CD4-positive, CD25-positive, alpha-beta regulatory T cell (primary cell): Measurements from ENCODE around the gene SLC41A3. TPM values are rescaled to one million over a fixed set of nuclear protein-coding genes. Genes with fewer than 3 reads are reported as not detected.
"Not testable (repeated sequence)": the region's sequence is repeated elsewhere in the genome, so short reads cannot be mapped to it uniquely, and the experiment has no call there.

Experiments used
- ATAC-seq, 2 donors: fragments of 150-1000 bp; cut with Tn5 transposase; one replicate each; pipeline ENCODE4 v1.10.0; 2021; ENCODE audit warnings: low read depth in 2 of 2, moderate number of reproducible peaks in 2 of 2, moderate library complexity in 1 of 2
- DNase-seq, 3 donors: peaks; one replicate each; pipeline versions ENCODE4 v3.0.0 to v3.0.0-alpha.2; 2012 to 2022; ENCODE audit warnings: mixed read lengths in 1 of 3
- H3K27ac ChIP-seq: one replicate; pipeline ENCODE4 v1.7.0; 2013; ENCODE audit warnings: mild to moderate bottlenecking, low read length; ENCODE audit not compliant: insufficient read depth, poor library complexity, severe bottlenecking
- H3K27me3 ChIP-seq: one replicate; pipeline ENCODE4 v1.7.0; 2013; ENCODE audit warnings: low read length; ENCODE audit not compliant: control insufficient read depth, insufficient read depth
- H3K36me3 ChIP-seq: one replicate; pipeline ENCODE4 v1.7.0; 2013; ENCODE audit warnings: mild to moderate bottlenecking, low read length, moderate library complexity; ENCODE audit not compliant: control insufficient read depth, insufficient read depth
- H3K4me1 ChIP-seq: 2 replicates; pipeline ENCODE4 v1.7.0; 2013; ENCODE audit warnings: mild to moderate bottlenecking, low read length; ENCODE audit not compliant: insufficient read depth, control insufficient read depth, poor library complexity, severe bottlenecking
- H3K4me3 ChIP-seq: one replicate; pipeline ENCODE4 v1.7.0; 2013; ENCODE audit warnings: low read depth, mild to moderate bottlenecking, low read length, moderate library complexity
- H3K9me3 ChIP-seq, 2 experiments: 1 replicate in 1 of 2; 2 replicates in 1 of 2; pipeline ENCODE4 v1.7.0; 2013; ENCODE audit warnings: low read length in 2 of 2, mild to moderate bottlenecking in 1 of 2, moderate library complexity in 1 of 2; ENCODE audit not compliant: control insufficient read depth in 2 of 2
- H3K27ac Mint-ChIP-seq, 3 donors: one replicate each; pipeline ENCODE4 v1.8.0; 2020 to 2022; ENCODE audit warnings: mild to moderate bottlenecking in 3 of 3, mixed read lengths in 3 of 3, moderate library complexity in 2 of 3
- H3K27me3 Mint-ChIP-seq: one replicate; pipeline ENCODE4 v1.8.0; 2022; ENCODE audit warnings: mild to moderate bottlenecking, mixed read lengths
- H3K36me3 Mint-ChIP-seq: one replicate; pipeline ENCODE4 v1.8.0; 2020; ENCODE audit warnings: mixed read lengths
- H3K4me1 Mint-ChIP-seq, 4 donors: one replicate each; pipeline ENCODE4 v1.8.0; 2020 to 2022; ENCODE audit warnings: mixed read lengths in 4 of 4, mild to moderate bottlenecking in 1 of 4
- H3K4me3 Mint-ChIP-seq, 4 donors: one replicate each; pipeline ENCODE4 v1.8.0; 2020 to 2022; ENCODE audit warnings: mild to moderate bottlenecking in 4 of 4, mixed read lengths in 4 of 4, moderate library complexity in 3 of 4
- H3K9me3 Mint-ChIP-seq, 7 donors: one replicate each; pipeline ENCODE4 v1.8.0; 2020 to 2022; ENCODE audit warnings: mixed read lengths in 7 of 7, mild to moderate bottlenecking in 3 of 7, moderate library complexity in 2 of 7
- polyA plus RNA-seq, 4 donors: library from polyadenylated mRNA; unstranded; fragments of 300-500 nt; fragmentation: Illumina TruSeq; gene quantifications; one replicate each; pipeline ENCODE4 v1.2.3, GENCODE V29; 2021
- total RNA-seq: library from RNA; stranded (reverse); gene quantifications from one replicate; pipeline ENCODE4 v1.2.3, GENCODE V29; 2022

The SLC41A3 gene
- total and polyA plus RNA-seq, 5 donors from 2014 or later: 31.2 to 51.3 (median 40.3) TPM

DNA sequence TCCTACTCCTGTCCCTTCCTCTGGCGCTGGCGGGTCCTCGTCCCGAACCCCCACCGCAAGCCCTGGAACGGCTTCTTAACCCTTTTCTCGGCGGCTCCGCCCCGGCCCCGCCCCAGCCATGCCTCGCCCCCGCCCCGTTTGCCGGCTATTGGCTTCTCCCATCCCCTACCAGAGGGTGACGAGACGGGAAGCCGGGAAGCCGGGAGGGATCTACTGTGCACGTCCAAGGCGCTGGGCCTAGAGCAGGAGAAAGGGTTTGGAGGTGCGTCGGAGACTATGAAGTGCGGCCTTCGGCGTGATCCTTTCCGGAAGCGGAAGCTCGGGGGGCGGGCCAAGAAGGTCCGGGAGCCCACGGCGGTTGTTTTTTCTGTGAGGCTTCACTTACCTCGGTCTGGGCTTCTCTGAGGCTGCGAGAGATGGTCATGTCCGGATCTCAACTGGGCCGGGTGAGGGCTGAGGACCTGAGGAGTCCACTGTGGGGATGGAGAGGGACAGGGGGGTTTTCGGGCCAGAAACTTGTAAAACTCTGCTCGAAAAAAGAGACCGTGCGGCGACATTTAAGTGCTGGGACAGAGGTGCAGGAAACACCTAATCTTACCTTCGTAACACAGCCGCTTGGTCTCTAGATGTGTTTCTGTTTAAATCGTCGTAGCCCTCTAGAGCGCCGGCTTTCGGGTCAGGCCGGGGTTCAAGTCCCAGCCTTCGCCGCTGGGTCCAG lies 93.5 kb downstream of the SLC41A3 start:
- no peaks in the 10 kb centered on the region for H3K36me3 ChIP-seq
- peak overlapping the region in 2 of 3 donors; percentile 98 to 99 for H3K27ac Mint-ChIP-seq
- H3K4me3 ChIP-seq: peak overlapping the region; percentile 77
- H3K27ac ChIP-seq: peak overlapping the region; percentile 81
- peaks cover 0 to 25% (median 7%) of the 10 kb centered on the region in 4 donors for H3K4me1 Mint-ChIP-seq
- peaks cover 7% of the 10 kb centered on the region for H3K4me1 ChIP-seq
- H3K4me3 Mint-ChIP-seq: peak overlapping the region; percentile 57 to 99 (median 96)
- no peaks in the 10 kb centered on the region for H3K27me3 ChIP-seq
- ATAC-seq: peak; percentile 87 to 88
- peaks cover 5% of the 10 kb centered on the region for H3K27me3 Mint-ChIP-seq
- peaks cover 0 to 1% (median 0%) of the 10 kb centered on the region in 7 donors for H3K9me3 Mint-ChIP-seq
- H3K9me3 ChIP-seq: no peaks in the 10 kb centered on the region
- peak; percentile 20 to 81 (median 71) for DNase-seq
- peaks cover 3% of the 10 kb centered on the region for H3K36me3 Mint-ChIP-seq

GRCh38 chr3:125984951-125985350 lies 99.0 kb downstream of the SLC41A3 start:
- not testable (repeated sequence) for H3K27ac Mint-ChIP-seq, H3K4me3 Mint-ChIP-seq

DNA sequence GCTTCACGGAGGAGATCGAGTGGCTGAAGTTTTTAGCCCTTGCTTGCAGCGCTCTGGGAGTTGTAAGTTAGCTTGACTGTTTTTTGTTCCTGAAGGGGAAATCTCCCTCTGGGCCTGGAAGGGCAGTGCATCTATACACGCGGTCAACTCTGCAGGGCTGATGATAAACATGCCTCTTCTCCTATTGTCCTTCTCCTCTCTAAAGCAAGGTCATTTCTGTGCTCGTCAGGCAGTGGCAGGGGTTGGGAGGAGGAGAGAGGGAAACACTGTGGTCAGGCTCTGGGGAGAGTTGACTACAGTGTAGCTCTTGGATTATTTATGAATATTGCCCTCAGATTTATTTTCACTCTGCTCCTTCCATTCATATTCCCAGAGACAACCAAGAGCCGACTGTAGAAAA lies 106.8 kb downstream of the SLC41A3 start:
- not testable (repeated sequence) for H3K4me1 Mint-ChIP-seq, H3K27ac ChIP-seq, H3K9me3 ChIP-seq, H3K36me3 Mint-ChIP-seq, H3K9me3 Mint-ChIP-seq, DNase-seq, H3K4me3 ChIP-seq, H3K27me3 Mint-ChIP-seq, H3K27me3 ChIP-seq, H3K4me3 Mint-ChIP-seq, ATAC-seq, H3K27ac Mint-ChIP-seq, H3K4me1 ChIP-seq, H3K36me3 ChIP-seq

More at GRCh38 chr3:125984951-125985350, 99.0 kb downstream of the SLC41A3 start:
- not testable (repeated sequence) for H3K36me3 Mint-ChIP-seq, H3K9me3 Mint-ChIP-seq, H3K27ac ChIP-seq, H3K4me3 ChIP-seq, H3K27me3 Mint-ChIP-seq, DNase-seq, H3K9me3 ChIP-seq, H3K27me3 ChIP-seq, H3K4me1 ChIP-seq, H3K36me3 ChIP-seq
- ATAC-seq: peak; percentile 74 to 82
- peaks cover 0 to 17% (median 2%) of the 10 kb centered on the region in 4 donors for H3K4me1 Mint-ChIP-seq

DNA sequence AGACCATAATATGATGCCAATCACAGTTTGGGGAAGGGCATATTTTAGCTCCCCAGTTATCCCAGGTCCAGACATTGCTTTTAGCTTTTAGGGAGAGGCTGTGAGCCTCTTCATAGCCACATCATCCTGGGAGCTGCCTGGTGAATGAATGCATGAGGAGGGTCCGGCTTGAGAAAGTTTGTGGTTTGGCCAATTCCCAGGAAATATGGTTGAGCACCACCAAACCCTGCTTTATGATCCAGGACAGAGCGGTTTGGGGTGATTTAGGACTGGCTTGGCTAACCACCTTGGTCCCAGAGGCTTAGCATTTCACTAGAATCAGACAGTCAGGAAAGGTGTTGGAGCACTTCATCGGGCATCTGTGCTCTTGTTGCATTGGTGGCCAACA lies 107.9 kb downstream of the SLC41A3 start:
- not testable (repeated sequence) for H3K36me3 ChIP-seq, H3K4me3 ChIP-seq, H3K9me3 ChIP-seq, H3K9me3 Mint-ChIP-seq, H3K27me3 ChIP-seq, ATAC-seq, H3K36me3 Mint-ChIP-seq, H3K4me1 ChIP-seq, H3K4me3 Mint-ChIP-seq, H3K27ac ChIP-seq, DNase-seq, H3K27ac Mint-ChIP-seq, H3K4me1 Mint-ChIP-seq
- peaks cover 15% of the 10 kb centered on the region for H3K27me3 Mint-ChIP-seq

- peaks cover 19% of the 10 kb centered on the region for H3K27me3 Mint-ChIP-seq
Observed at GRCh38 chr3:125975245-125976002, 108.5 kb downstream of the SLC41A3 start.

DNA sequence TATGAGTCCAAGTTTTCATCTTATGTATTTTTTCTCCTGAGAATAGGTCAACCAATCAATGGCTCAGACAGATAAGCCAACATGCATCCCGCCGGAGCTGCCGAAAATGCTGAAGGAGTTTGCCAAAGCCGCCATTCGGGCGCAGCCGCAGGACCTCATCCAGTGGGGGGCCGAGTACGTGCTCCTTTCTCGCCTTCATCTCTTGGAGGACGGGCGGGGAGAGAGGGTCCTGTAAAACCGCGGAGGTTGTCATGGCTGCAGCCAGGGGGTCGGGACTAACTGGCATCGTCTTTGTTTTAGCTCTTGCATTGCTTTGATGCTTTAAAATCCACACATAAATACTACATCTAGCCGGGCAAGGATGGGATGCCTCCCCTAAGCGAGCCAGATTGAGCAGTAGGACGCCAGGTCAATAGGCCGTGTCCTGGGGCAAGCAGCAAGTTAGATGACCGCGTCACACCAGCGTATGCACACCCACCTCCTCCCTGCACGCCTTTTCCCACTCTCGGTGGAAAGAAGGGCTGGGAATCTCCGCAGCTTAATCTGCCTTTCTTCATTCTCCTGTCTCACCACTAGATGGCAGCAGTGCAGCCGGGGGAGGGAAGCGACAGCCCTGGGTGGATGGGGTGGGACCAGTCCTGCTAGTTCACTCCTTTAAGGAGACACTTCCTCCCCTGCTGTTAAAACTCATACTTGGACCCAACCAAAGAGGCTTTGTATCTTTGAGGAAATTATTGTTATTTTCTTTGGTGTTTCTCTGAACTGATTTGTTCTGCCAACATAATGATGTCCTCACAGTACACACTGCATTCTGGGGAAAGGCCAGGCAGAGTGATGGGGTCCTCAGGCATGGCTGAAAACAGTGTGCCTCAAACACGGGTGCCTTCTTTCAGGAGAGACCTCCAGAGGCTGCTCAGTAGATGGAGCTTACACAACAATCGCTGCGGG lies 111.7 kb downstream of the SLC41A3 start:
- H3K36me3 Mint-ChIP-seq, H3K36me3 ChIP-seq, H3K4me1 Mint-ChIP-seq, H3K9me3 Mint-ChIP-seq, H3K27ac Mint-ChIP-seq, H3K4me1 ChIP-seq, H3K27ac ChIP-seq, H3K9me3 ChIP-seq: not testable (repeated sequence)
- ATAC-seq (peak; percentile 69 to 76), DNase-seq (peak; percentile 20 to 54 (median 25))
- Mint-ChIP-seq H3K4me3 (peak overlapping the region in 3 of 4 donors; percentile 14 to 67 (median 43)), H3K27me3 (peaks cover 34% of the 10 kb centered on the region)
- Histone ChIP-seq H3K27me3 (peaks cover 11% of the 10 kb centered on the region), H3K4me3 (peak overlapping the region; percentile 32)

More at GRCh38 chr3:125975245-125976002, 108.5 kb downstream of the SLC41A3 start:
- not testable (repeated sequence) for H3K4me3 ChIP-seq, H3K27me3 ChIP-seq, H3K4me1 Mint-ChIP-seq, H3K9me3 ChIP-seq, H3K4me3 Mint-ChIP-seq, H3K36me3 Mint-ChIP-seq, ATAC-seq, H3K4me1 ChIP-seq, H3K27ac Mint-ChIP-seq, H3K27ac ChIP-seq, DNase-seq, H3K9me3 Mint-ChIP-seq, H3K36me3 ChIP-seq

GRCh38 chr3:125968701-125969592 lies 115.0 kb downstream of the SLC41A3 start, which contains the start of gene ROPN1B:
TSS of gene ROPN1B (plus strand) at chr3:125969178. CDS start at chr3:125972055, 2,877 bp downstream.
- H3K4me1 ChIP-seq, H3K36me3 ChIP-seq, H3K27ac ChIP-seq, DNase-seq, H3K4me1 Mint-ChIP-seq, H3K27ac Mint-ChIP-seq, H3K9me3 Mint-ChIP-seq, H3K36me3 Mint-ChIP-seq, H3K4me3 ChIP-seq, H3K9me3 ChIP-seq: not testable (repeated sequence)
- ATAC-seq: peak; percentile 77 to 79
- H3K27me3 Mint-ChIP-seq: peaks cover 34% of the 10 kb centered on the region
- peaks cover 15% of the 10 kb centered on the region for H3K27me3 ChIP-seq
- peak within 1 kb of the TSS; percentile 30 to 74 (median 63) for H3K4me3 Mint-ChIP-seq
